Measurements from ENCODE around the gene CALD1. TPM values are rescaled to one million over a fixed set of nuclear protein-coding genes. Genes with fewer than 3 reads are reported as not detected.

Gene CALD1
- polyA plus RNA-seq, 1 donor, result 236 TPM

DNA sequence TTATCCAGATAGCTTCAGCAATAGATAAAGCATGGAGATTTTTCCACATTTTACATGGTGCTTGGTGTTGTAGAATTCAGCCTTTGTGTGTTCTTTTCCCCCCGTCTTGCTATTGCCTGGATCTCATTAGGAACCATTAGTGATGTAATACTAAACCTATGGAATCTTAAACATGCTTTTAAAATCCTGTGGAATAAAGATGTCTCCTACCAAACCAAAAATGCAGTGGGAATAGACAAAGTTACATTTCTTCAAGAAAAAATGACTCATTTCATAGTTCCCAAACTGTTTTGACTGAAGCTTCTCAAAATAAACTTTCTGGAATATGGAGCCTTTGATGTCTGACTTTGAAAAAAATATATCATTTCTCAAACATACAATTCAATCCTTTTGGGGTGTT lies 44.0 kb downstream of the CALD1 start:
- no peak for DNase-seq

GRCh38 chr7:134825666-134826065 lies 46.2 kb downstream of the CALD1 start:
- DNase-seq, result no peak

- DNase-seq, result no peak
Measured at GRCh38 chr7:134826105-134826504, 46.7 kb downstream of the CALD1 start.

DNA sequence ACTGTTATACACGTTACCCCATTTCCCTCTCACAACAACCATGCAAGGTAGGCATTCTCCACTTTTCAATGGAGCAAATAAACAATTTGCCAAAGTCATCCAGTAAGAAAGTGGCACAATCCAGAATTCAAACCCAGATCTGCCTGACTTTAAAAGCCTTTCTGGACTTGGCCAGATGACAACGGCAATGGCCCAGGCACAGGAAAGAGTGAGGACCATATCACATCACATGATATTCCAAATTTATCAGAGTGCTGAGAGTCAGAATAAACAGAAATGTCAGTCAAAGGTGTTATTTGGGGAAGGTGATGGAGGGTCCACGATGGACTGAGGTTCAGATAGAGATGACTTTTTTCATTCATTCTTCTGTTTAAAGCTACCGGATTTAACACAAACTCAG lies 48.0 kb downstream of the CALD1 start:
- no peak for DNase-seq

- no peak for DNase-seq
Measured at GRCh38 chr7:134827889-134828288, 48.5 kb downstream of the CALD1 start.

DNA sequence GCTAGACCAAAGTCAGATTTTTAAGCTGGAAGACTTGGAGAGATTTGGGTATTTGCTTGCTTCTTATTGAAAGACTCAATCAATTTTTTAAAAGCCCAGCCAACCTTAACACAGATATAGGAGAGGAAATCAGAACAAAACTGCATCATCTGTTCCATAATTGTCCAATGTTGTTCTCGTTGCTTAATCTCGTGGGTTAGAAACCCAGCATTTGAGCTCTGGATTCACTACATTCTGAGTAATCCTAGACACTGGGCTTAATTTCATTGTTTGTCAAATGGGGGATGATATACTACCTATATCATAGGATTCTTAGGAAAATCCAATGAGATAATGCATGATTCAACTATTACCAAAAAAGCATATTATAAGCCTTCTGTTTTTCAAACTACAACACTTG lies 48.9 kb downstream of the CALD1 start:
- DNase-seq, result no peak

GRCh38 chr7:134829380-134829986 lies 50.0 kb downstream of the CALD1 start:
- DNase-seq, result no peak

- DNase-seq, result no peak
Measured at GRCh38 chr7:134831862-134832261, 52.4 kb downstream of the CALD1 start.

DNA sequence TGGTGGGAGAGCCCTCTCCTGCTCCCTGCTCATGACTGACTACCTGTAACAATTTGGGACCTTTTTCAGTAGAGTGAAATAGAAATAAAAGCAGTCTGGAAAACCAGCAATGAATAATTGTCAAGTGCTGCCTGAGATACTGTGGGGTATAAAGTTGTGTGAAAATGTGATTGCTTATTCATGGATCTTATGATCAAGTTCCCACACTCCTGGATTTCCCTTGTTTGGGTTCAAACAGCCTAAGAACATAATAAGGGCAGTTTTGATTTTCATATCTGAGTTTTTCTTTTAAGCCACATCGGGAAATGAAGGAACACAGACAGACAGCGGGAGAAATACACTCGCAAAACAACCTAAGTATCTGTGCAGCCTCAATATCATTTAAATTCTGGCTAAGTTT lies 52.9 kb downstream of the CALD1 start:
- no peak for DNase-seq

- DNase-seq, result no peak
Measured at GRCh38 chr7:134834689-134835462, 55.4 kb downstream of the CALD1 start.

DNA sequence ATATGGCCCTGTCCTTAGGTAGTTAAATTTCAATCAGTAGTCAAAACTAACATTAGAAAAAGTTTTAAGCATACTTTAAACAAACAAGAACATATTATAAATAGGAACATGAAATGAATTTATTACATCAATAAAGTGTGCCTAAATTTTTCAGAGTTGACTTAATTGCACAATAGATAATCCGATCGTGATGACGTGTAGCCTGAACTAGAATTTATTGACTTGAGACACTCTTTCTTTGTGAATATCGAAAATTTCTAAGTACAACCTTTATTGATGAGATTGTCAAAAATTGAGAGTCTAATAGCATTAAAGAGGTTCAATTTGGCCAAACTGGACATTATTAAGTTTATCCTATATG lies 56.0 kb downstream of the CALD1 start:
- no peak for DNase-seq

- no peak for DNase-seq
Measured at GRCh38 chr7:134836447-134836846, 57.0 kb downstream of the CALD1 start.

DNA sequence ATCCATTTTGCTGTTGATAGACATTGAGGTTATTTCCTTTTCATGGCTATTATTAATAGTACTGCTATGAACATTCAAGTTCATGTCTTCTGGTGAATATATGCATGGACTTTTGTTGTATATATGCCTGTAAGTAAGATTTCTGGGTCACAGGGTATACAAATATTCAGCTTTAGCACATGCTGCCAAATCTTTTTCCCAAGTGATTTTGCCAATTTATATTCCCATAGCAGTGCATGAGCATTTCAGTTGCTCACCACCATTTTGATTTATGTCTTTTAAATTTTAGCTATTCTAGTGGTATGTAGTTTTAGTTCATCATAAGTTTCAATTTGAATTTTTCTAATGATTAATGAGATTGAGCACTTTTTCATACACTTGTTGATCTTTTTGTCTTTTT lies 59.9 kb downstream of the CALD1 start:
- DNase-seq, result no peak

DNA sequence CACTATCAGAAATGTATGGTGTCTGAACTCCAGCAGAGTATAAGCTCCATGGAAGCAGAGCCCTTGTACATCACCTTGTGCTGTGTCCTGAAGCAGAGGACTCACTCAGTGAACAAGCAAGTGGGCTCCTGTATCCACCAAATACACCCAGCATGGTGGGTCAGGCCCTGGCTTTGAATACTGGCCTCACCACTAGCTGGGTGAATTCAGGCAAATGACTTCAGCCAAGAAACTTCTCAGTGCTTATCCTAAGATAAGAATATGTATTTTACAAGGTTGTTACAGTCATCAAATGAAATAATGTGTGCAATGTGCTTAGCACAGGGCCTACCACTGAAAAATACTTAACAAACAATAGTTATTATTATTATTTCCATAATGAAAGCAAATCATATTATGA lies 62.6 kb downstream of the CALD1 start:
- DNase-seq, result no peak

DNA sequence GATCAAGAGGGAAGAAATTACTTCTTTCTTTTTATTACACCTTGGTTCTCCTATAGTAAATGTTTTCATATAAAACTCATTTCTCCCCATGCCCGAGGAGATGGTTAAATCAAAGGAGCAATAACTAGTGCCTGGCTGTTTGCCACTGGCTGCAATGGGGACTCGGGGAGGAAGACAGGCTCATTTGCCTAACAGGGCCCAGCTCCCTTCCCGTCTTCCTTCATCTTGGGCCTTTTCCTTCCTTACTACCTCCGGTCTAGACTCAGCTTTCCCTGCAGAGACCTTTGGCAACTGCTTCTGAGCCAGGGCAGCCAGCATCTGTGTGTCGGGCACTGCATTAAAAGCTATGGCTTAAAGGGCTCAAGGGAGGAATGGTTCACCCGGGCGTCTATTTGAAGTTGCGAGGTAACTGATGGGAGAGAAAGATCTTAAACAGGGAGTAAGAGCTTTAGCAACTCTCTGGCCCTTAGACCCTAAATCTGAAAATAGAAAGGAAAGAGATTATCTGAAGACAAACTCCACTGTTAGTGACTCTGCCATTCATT lies 63.5 kb downstream of the CALD1 start:
- DNase-seq, result no peak

DNA sequence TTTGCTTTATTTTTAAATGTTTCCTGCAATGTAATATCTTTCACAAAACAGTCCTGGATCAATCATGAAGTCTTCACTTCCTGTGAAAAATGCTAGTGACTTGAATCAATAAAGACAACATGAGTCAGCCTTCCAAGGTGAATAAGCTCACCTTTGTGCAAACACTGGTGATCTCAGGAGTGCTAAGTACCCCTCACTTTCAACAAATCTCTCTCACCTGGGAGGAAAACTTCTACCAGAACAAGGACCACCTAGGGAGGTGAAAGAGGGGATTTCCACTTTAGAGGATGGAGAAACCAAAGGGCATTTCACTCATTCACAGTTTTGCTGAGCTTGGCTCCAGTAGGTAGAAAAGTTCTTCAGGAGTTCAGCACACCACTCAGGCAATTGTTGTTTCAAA lies 64.8 kb downstream of the CALD1 start:
- no peak for DNase-seq

DNA sequence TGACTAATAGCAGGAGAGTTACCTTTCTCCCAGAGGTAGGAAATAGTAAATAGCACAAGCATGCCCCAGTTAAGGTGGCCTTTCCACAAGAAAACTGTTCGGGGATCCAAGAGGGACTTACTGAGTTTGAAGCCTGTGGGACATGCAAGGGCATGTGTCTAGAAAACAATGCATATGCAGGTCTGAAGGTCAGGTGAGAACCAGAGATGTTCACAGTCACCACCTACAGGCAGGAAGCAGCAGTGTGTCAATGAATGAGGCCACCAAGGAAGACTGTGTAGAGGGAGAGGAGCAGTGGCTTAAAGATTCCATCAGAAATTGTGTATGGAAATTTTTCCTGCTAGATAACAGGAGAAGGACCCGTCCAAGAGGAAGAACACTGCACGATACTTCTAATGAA lies 66.0 kb downstream of the CALD1 start:
- no peak for DNase-seq

DNA sequence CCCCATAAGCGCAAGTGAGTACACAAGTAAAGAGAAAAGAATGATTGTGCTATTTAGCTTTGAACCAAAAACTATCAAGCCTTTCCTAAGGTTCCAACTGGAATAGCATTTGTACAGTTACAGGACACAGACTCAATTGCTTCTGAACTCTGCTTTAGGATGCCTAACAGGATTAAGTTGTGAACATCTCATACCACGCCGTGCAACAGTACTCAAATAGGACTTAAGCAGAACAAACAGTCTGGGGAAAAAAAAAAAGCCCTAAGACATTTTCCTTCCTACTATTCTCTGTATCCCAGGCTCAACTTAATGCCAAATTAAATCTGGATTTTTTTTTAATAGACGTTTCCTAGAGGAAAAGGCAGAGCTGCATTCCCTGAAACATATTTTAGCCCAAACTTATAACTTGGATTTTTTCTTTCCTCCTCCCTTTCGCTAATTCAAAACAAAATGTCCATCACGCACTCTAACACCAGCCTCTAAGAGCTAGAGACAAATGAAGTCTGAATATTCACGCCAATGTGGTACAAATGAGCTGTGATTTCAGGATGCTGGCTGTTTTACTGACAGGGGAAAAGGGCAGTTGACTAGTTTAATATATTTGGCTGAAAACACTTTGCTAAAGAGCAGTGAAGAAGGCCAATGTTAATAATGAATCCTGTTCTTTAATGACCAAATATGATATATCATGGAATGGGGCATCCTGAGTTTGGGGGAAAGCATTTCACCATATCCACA lies 68.6 kb downstream of the CALD1 start:
- no peak for DNase-seq

GRCh38 chr7:134850066-134850465 lies 70.6 kb downstream of the CALD1 start:
- no peak for DNase-seq

DNA sequence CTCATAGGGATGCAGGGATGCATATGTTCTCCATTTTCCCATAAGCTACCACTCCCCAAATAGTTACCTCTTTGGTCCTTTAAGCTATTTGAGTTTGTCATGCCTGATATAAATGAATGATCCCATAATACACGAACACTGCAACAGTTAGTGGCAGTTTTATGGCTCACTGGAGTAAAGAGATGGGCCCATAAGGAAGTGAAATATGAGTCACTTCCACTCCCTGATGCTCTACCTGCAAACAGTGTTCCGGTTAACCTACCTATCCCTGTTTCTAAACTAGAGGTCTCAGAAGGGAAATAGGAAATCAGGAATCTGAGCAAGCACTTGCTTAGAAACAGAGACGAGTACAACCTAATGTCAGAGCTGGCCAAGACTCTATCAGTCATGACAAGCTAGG lies 71.7 kb downstream of the CALD1 start:
- DNase-seq, result no peak

GRCh38 chr7:134852625-134853024 lies 73.2 kb downstream of the CALD1 start:
- DNase-seq, result no peak

- no peak for DNase-seq
Measured at GRCh38 chr7:134854816-134855215, 75.4 kb downstream of the CALD1 start.

GRCh38 chr7:134855442-134855841 lies 76.0 kb downstream of the CALD1 start:
- no peak for DNase-seq

Measured in left kidney (tissue), 2 donors.